Lung (tissue), 12 donors: Measurements from ENCODE around the gene FA2H. TPM values are rescaled to one million over a fixed set of nuclear protein-coding genes. Genes with fewer than 3 reads are reported as not detected.
"Not testable (repeated sequence)": the region's sequence is repeated elsewhere in the genome, so short reads cannot be mapped to it uniquely, and the experiment has no call there.

Source experiments
- ATAC-seq: fragments of 200-7000 bp; cut with Tn5 transposase; one replicate; pipeline ENCODE4 v1.9.1; 2020; ENCODE audit warnings: moderate number of reproducible peaks; ENCODE audit not compliant: insufficient read depth, low FRiP score
- DNase-seq, 3 donors: peaks; one replicate each; pipeline ENCODE4 v3.0.0-alpha.2; 2013 to 2017
- H3K27ac ChIP-seq, 2 donors: one replicate each; pipeline ENCODE4 v1.5.1; 2013; ENCODE audit warnings: mild to moderate bottlenecking in 2 of 2, moderate library complexity in 2 of 2, control low read depth in 1 of 2, inconsistent platforms in 1 of 2, low read depth in 1 of 2, low read length in 1 of 2
- H3K27me3 ChIP-seq, 3 donors: one replicate each; pipeline ENCODE4 v1.5.1; 2013; ENCODE audit warnings: low read length in 2 of 3; ENCODE audit not compliant: control insufficient read depth in 3 of 3, insufficient read depth in 3 of 3
- H3K36me3 ChIP-seq, 4 donors: one replicate each; pipeline ENCODE4 v1.5.1; 2013; ENCODE audit warnings: low read length in 4 of 4, mild to moderate bottlenecking in 1 of 4, moderate library complexity in 1 of 4; ENCODE audit not compliant: control insufficient read depth in 4 of 4, insufficient read depth in 4 of 4
- H3K4me1 ChIP-seq, 5 donors: one replicate each; pipeline ENCODE4 v1.5.1; 2013; ENCODE audit warnings: low read length in 5 of 5, mild to moderate bottlenecking in 2 of 5, moderate library complexity in 1 of 5; ENCODE audit not compliant: control insufficient read depth in 5 of 5, insufficient read depth in 5 of 5
- H3K4me3 ChIP-seq: one replicate; pipeline ENCODE4 v1.5.1; 2013; ENCODE audit warnings: mild to moderate bottlenecking, control low read depth, moderate library complexity
- H3K9ac ChIP-seq, 2 donors: one replicate each; pipeline ENCODE4 v1.5.1; 2013; ENCODE audit warnings: low read length in 2 of 2, control low read depth in 1 of 2; ENCODE audit not compliant: insufficient read depth in 1 of 2
- H3K9me3 ChIP-seq, 4 donors: one replicate each; pipeline ENCODE4 v1.5.1; 2013; ENCODE audit warnings: low read length in 3 of 4, mild to moderate bottlenecking in 1 of 4, moderate library complexity in 1 of 4; ENCODE audit not compliant: control insufficient read depth in 4 of 4, insufficient read depth in 3 of 4
- whole genome bisulfite sequencing, 2 donors: extraction: QIAGEN DNeasy Blood & Tissue Kit; methylation state at CpG; one replicate each; pipeline ENCODE4 v1.1.7; 2013; 5-methylcytosine and 5-hydroxymethylcytosine counted together
- polyA plus RNA-seq, 2 donors: library from polyadenylated mRNA; stranded (reverse); fragments of 200-250 nt; gene quantifications; one replicate each; pipeline ENCODE4 v1.2.1, GENCODE V29; 2013
- total RNA-seq, 2 donors: library from RNA; depleted of rRNA in 1 of 2; stranded (reverse); fragments of >200 nt in 1 of 2; gene quantifications; one replicate each; pipeline ENCODE4 v1.2.1, GENCODE V29; 2014 to 2021
- TF ChIP-seq, protein P1 (sequence below): IDR thresholded peaks from 2 replicates; pipeline ENCODE4 v1.5.1; 2012; ENCODE audit warnings: mild to moderate bottlenecking; ENCODE audit errors: control extremely low read depth, extremely low read depth
- donor health status: control.
- donor health status: control.
- donor health status: Bipolar disorder and iron deficiency.
- donor health status: healthy.
- donor health status: DM: yes; HTN: yes; CAD: no.

The FA2H gene
- total and polyA plus RNA-seq, 4 donors = 2.1 to 7.1 (median 4.7) TPM

DNA sequence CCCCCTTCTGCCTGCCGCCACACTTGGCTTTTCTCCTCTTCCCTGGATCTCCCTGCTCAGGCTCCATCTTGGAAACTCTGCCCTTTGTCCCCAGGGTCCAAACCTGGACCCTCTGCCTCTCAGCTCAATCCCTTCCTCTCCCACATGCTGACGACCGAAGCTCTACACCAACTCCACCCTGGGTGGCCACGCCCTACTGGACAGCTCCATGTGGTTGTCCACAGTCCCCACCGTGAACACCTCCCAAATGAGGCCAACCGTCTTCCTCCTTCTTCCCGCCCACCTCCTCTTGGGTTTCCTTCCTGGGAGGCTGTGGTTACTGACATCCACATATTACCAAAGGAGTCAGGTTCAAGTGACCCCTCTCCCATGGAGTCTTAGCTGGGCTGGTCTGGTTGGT, 51.4 kb downstream of the FA2H start:
- TF ChIP-seq, protein P1, sequence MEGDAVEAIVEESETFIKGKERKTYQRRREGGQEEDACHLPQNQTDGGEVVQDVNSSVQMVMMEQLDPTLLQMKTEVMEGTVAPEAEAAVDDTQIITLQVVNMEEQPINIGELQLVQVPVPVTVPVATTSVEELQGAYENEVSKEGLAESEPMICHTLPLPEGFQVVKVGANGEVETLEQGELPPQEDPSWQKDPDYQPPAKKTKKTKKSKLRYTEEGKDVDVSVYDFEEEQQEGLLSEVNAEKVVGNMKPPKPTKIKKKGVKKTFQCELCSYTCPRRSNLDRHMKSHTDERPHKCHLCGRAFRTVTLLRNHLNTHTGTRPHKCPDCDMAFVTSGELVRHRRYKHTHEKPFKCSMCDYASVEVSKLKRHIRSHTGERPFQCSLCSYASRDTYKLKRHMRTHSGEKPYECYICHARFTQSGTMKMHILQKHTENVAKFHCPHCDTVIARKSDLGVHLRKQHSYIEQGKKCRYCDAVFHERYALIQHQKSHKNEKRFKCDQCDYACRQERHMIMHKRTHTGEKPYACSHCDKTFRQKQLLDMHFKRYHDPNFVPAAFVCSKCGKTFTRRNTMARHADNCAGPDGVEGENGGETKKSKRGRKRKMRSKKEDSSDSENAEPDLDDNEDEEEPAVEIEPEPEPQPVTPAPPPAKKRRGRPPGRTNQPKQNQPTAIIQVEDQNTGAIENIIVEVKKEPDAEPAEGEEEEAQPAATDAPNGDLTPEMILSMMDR = no peak
- no peak overlapping the region for H3K4me3 ChIP-seq
- DNase-seq (no peak), ATAC-seq (no peak)
- H3K4me1 ChIP-seq = no peaks in the 10 kb centered on the region
- no peaks in the 10 kb centered on the region for H3K36me3 ChIP-seq
- no peaks in the 10 kb centered on the region for H3K27me3 ChIP-seq
- H3K9me3 ChIP-seq = peaks cover 0 to 10% (median 0%) of the 10 kb centered on the region in 4 donors
- WGBS, 2 donors = 45 to 63% methylated on average over 7 of the region's 7 CpGs
- H3K9ac ChIP-seq = no peak overlapping the region
- H3K27ac ChIP-seq = no peak overlapping the region

DNA sequence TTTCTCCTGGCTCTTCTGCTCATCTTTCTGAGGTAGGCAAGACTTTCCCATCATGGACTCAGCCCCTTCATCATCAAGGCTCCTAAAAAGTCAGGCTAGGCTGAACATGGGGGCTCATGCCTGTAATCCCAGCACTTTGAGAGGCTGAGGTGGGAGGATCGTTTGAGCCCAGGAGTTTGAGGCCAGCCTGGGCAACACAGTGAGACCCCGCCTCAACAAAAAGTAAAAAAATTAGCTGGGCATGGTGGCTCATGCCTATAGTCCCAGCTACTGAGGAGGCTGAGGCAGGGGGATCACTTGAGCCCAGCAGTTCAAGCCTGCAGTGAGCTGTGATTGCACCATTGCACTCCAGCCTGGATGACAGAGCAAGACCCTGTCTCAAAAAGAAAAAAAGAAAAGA, 52.5 kb downstream of the FA2H start:
- not testable (repeated sequence) for DNase-seq, H3K36me3 ChIP-seq, H3K9me3 ChIP-seq, H3K27me3 ChIP-seq, H3K9ac ChIP-seq, H3K4me3 ChIP-seq, ATAC-seq, H3K27ac ChIP-seq, H3K4me1 ChIP-seq
- 94 to 100% methylated on average over 2 of the region's 2 CpGs for WGBS, 2 donors

DNA sequence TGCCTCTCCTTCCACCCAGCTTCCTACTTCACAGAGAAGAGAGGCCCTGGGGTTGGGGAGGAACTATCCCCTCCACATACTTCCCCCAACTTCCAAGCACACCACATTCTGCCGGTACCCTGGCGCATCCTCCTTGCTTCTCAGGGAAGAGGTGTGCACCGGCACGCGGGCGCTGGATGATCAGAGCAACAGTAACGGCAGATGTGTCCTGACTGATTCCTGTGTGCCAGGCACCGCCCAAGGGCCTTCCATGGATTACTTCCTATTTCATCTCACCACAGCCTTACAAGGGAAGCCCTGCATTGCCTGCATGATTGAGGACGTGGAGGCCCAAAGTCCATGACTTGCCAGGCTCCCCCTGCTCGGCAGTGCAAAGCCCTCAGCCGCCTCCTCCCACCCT, 52.9 kb downstream of the FA2H start:
- DNase-seq = no peak
- peaks cover 0 to 2% (median 0%) of the 10 kb centered on the region in 4 donors for H3K9me3 ChIP-seq
- 71 to 77% methylated on average over 11 of the region's 11 CpGs for WGBS, 2 donors

DNA sequence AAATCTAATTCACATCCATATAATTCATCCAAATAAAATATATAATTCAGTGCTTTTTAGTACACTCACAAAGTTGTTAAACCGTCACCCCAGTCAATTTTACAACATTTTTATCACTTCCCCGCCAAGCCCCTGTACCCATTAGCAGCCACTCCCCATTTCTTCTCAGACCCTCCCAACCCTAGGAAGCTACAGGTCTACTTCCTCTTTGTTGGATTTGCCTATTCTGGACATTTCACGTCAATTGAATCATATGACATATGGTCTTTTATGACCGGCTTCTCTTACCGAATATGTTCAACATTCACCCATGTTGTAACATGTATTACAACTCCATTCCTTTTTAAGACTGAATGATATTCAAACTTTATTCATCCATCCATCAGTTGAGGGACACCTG, 54.0 kb downstream of the FA2H start:
- Histone ChIP-seq H3K4me1 (no peaks in the 10 kb centered on the region), H3K27me3 (no peaks in the 10 kb centered on the region), H3K27ac (no peak overlapping the region), H3K9ac (no peak overlapping the region), H3K4me3 (no peak overlapping the region), H3K9me3 (no peaks in the 10 kb centered on the region), H3K36me3 (no peaks in the 10 kb centered on the region)
- no peak for DNase-seq
- ATAC-seq = no peak
- WGBS, 2 donors = 79 to 81% methylated on average over 5 of the region's 5 CpGs
- TF ChIP-seq, protein P1 = no peak

More for the DNA sequence above, 52.9 kb downstream of the FA2H start:
- no peaks in the 10 kb centered on the region for H3K27me3 ChIP-seq
- H3K4me3 ChIP-seq = no peak overlapping the region
- ATAC-seq = no peak
- H3K27ac ChIP-seq = no peak overlapping the region
- H3K36me3 ChIP-seq = no peaks in the 10 kb centered on the region
- H3K9ac ChIP-seq = no peak overlapping the region
- H3K4me1 ChIP-seq = no peaks in the 10 kb centered on the region
- TF ChIP-seq, protein P1 = no peak
